ENCODE measurements around the gene DNAJB6.
"Not testable (repeated sequence)": the region's sequence is repeated elsewhere in the genome, so short reads cannot be mapped to it uniquely, and the experiment has no call there.

Gene DNAJB6

DNA sequence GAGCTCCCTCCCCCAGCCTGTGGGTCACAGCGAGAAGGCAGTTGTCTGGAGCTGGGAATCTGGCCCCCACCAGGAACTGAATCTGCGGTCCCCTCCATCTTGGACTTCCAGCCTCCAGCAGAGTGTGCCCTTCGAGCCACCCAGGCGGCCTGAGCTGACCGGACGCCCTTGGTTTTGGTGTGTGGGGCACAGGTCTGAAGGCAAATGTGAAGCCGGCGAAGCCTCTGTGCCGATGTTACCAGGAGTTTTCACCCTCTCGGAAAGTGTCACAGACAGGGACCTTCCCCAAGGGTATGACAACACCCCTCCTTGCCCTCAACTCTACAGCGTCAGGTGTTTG lies 109.1 kb downstream of the DNAJB6 start:
- no peak for DNase-seq

- DNase-seq: no peak
Observed at GRCh38 chr7:157446322-157446721, 109.5 kb downstream of the DNAJB6 start.

DNA sequence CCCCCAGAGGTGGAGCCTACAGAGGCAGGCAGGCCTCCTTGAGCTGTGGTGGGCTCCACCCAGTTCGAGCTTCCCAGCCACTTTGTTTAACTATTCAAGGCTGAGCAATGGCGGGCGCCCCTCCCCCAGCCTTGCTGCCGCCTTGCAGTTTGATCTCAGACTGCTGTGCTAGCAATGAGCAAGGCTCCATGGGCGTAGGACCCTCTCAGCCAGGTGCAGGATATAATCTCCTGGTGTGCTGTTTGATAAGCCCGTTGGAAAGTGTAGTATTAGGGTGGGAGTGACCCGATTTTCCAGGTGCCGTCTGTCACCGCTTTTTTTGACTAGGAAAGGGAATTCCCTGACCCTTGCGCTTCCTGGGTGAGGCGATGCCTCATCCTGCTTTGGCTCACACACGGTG lies 117.2 kb downstream of the DNAJB6 start:
- not testable (repeated sequence) for DNase-seq

DNA sequence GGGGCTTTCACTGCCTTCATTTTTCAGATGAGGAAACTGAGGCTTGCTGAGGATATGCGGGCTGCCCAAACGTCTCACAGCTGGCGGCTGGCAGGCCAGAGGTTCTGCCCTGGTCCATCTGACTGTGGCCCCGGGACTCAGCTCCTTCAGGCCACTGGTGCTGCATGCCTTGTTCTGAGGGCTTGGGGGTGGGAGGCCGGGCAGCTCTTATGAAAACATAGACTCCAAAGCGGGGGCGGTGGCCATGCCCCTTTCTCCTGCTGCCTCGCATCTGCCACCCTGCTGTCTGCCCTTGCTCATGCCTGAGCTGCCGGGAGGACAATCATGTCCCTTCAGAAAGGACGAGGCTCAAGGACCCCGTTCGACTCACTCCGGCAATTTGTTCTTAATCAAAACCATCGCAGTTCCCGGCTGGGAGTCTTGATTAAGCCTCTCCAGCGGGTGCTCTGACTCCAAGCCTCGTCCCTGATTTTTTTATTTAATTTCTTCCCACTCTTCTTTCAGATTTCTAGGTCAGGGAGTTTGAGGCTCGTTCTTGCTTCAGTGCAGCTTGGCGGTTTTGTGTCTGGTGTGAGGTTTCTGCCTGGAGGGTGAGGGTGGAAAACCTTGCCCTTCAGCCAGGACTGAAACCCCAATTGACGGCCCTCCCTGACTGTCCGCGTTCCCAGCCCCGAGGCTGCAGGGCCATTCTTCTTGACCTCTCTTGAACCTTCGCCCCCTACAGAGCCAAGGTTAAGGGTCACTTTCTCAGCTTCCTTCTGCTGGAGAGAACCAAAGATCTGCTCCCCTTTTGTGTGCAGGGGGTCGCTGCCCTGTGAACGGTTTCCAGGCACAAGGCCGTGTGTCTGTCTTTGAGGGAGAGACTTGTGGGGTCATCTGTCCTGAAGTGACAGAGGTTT lies 120.8 kb downstream of the DNAJB6 start:
- no peak for DNase-seq

DNA sequence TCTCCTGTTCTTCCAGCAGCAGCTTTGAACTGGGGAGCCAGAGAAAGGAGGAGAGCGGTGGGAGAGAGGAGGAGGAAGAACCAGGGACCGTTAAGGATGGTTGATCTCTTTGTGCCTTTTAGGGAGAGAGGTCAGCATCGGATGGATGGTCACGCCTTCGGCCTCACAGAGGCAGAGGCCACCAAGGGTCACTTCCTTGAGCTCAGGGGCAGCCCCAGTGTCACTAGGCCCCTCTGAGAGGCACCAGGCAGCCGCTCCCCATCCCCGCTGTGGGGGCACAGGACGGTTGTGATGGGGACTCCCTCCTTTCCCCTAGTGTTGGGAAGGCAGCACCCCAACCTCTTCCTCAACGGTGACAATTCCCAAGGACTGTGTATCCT lies 121.4 kb downstream of the DNAJB6 start:
- DNase-seq: no peak

- DNase-seq: no peak
Observed at GRCh38 chr7:157459966-157460365, 123.2 kb downstream of the DNAJB6 start.

DNA sequence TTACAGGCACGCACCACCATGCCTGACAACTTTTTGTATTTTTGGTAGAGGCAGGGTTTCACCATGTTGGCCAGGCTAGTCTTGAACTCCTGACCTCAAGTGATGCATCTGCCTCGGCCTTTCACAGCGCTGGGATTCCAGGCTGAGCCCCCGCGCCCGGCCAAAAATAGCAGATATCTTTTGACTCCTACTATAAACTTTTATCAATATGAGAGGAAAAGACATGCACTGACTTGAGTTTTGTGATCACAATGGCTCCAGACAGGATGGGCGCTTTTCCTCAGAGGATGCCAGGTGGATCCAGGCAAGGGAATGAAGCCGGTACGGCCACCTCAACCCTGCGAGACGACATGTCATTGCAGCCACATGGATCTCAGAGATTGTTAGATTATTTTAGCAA lies 123.9 kb downstream of the DNAJB6 start:
- no peak for DNase-seq

DNA sequence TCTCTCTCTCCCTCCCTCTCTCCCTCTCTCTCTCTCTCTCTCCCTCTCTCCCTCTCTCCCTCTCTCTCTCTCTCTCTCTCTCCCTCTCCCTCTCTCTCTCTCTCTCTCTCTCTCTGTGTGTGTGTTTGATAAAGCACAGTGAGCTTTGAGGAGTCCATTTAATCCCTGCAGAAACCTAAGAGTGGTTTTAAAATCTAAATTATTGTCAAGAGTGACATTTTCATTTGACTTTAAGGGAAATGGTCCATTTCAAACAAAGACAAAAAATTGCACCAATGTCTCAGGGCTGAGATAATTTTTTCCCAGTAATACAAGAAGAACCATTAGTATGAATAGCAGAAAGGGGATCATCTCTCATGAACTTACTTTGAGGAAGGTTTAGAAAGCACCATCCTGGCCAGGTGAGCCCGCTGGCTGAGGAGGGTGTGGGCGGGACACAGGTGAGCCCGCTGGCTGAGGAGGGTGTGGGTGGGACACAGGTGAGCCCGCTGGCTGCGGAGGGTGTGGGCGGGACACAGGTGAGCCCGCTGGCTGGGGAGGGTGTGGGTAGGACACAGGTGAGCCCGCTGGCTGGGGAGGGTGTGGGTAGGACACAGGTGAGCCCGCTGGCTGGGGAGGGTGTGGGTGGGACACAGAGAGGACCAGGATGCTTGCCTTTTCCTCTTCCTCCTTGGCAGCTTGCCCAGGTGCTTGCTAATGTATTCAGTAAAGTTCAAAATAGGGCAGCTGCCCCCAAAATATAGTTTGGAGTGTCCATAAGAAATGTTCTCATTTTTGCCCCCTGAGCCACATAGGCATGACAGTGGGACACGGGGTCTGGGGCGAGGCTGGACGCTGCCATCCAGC lies 125.0 kb downstream of the DNAJB6 start:
- DNase-seq: no peak

DNA sequence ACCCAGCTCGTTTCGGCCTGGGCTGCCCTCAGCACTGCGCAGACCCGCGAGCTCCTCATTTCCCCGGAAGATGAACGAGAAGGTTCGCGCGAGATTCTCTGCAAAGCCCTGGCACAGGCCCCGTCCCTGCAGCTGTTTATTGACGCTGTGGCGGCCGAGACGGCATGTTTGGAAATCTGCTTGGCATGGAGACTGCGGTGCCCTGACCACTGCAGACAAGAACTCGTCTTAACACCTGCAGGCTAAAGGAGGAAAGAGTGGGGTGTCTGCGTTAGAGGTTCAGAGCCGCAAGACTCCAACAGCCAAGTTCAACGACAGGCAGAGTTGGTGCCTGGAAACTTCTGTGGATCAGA lies 125.6 kb downstream of the DNAJB6 start:
- no peak for DNase-seq

GRCh38 chr7:157462840-157463239 lies 126.0 kb downstream of the DNAJB6 start:
- no peak for DNase-seq

DNA sequence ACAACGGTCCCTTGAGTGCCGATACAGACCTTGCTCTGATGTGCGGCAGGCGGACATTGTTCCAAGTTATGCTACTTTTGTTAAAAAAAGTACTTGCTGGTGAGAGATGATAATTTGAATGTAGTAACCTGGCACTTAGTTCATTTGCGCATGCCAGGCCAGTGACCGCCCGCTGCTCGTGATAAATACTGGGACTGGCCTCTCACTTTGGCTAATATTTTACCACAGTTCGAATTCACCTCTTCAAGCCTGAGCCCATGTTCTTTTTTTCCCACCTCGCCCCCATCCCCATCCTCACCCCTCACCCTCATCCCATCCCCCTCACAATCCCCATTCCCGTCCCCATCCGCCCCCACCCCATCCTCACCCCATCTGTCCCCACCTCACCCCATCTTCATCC lies 126.4 kb downstream of the DNAJB6 start:
- DNase-seq: no peak

DNA sequence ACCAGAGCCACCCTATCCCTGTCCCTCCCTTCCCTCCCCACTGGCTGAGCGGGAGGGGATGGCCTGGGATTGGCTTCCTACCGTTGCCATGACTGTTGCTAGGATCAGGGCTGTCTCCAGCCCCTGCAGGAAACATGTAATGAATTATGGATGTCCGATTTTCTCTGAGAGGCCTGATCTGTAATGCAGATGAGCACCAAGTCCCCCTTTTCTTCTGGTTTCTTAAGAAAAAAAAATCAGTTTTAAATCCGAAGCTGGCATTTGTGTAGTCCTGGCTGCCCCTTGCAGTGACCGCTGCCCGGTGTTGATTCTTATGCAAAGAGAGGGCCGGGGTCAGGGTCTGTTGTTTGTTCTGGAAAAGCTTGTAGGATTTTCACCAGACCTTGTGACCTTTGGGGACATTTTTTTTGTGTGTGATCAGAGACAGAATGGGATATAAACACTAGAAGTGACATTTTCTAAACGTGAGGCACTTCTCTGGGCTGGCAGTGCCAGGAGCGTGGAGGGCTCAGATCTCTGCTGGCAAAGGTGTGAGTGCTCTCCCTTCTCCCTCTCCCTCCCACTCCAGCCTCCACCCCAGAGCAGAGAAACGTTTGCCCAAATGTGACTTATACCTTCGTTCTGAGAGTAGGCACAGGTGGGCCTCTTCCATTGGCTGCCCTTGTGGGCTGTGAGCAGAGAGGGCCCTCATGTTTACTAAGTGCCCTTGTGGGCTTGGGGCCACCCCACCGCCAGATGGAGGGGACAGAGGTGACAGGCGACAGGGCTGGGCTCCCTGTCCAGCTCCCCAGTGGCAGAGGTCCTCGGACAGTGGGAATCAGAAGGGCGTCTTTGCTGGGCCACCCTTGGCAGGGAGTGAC lies 127.5 kb downstream of the DNAJB6 start:
- DNase-seq: no peak

DNA sequence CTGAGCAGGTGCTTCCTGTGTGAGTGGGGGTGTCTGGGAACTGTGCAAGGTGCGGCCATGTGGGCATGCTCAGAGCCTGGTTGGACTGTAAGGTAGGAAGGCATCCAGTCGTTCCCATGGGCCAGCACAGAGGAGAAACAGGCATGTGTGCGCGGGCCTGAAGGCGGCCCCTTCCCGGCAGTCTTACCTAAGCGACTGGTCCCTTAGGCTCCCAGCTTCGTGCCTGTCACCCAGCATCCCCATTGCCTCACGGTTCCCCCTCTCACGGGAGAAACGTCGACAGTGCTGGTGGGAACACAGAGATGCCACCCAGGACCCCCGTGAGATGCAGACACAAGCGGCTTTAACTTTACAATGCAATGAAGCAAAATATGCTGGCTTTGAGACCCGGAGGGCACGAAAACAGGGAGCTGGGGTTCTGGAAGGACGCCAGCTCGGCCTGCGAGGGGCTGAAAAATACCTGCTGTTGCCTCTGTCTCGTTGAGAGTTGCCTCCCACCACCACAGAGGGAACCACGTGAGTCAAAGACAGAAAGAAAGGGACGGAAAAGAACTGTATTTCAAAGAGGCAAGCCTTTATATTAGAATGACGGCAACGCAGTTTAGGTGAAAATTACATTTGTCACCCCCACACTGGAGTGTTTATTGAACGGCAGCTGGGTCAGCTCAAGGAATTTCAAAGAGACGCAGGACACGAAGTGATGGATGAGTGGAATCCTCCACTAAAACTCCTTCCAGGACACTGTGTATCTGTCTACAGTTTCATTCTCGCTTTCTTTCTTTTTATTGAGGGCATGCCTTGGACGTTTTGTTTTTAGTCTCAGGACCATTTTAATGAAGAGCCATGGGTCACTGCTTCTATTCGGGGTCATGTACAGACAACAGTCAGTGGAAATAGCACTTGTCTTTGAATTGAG lies 128.4 kb downstream of the DNAJB6 start:
- DNase-seq: no peak

GRCh38 chr7:157465891-157466866 lies 129.4 kb downstream of the DNAJB6 start:
- DNase-seq: no peak

- DNase-seq: no peak
Observed at GRCh38 chr7:157466867-157467261, 130.1 kb downstream of the DNAJB6 start.

All from SIG-M5 (cell line).